Suprapubic skin (tissue), 4 donors: ENCODE results near the gene TLR9. TPM values are rescaled to one million over a fixed set of nuclear protein-coding genes. Genes with fewer than 3 reads are reported as not detected.

ENCODE experiments used
- DNase-seq, 2 donors: peaks; one replicate each; pipeline ENCODE4 v3.0.0-alpha.2; 2019; ENCODE audit warnings: low spot score in 2 of 2
- H3K27ac ChIP-seq: fragments of 200-600 bp; sonication (generic); one replicate; pipeline ENCODE4 v1.5.1; 2019
- H3K27me3 ChIP-seq: fragments of 200-600 bp; sonication (generic); one replicate; pipeline ENCODE4 v1.5.1; 2019
- H3K36me3 ChIP-seq: fragments of 200-600 bp; sonication (generic); one replicate; pipeline ENCODE4 v1.5.1; 2019
- H3K4me1 ChIP-seq: fragments of 200-600 bp; sonication (generic); one replicate; pipeline ENCODE4 v1.5.1; 2019
- H3K4me3 ChIP-seq: fragments of 200-600 bp; sonication (generic); one replicate; pipeline ENCODE4 v1.5.1; 2019; ENCODE audit warnings: mild to moderate bottlenecking
- H3K9me3 ChIP-seq: fragments of 200-600 bp; sonication (generic); one replicate; pipeline ENCODE4 v1.5.1; 2019
- EP300 ChIP-seq: sonication (generic); formaldehyde crosslinking; IDR thresholded peaks from one replicate; pipeline ENCODE4 v1.6.1; 2017; ENCODE audit warnings: antibody characterized with exemption
- POLR2A ChIP-seq, 2 donors: fragments of 450-650 bp; IDR thresholded peaks; one replicate each; pipeline ENCODE4 v1.6.1; 2017; ENCODE audit warnings: antibody characterized with exemption in 2 of 2, mild to moderate bottlenecking in 2 of 2, moderate library complexity in 2 of 2
- POLR2AphosphoS5 ChIP-seq, 3 donors: sonication (generic); formaldehyde crosslinking; IDR thresholded peaks; one replicate each; pipeline ENCODE4 v1.6.1; 2017; ENCODE audit warnings: antibody characterized with exemption in 3 of 3
- WGBS: methylation state at CpG from one replicate; pipeline ENCODE4 v1.1.5; 2018; 5-methylcytosine and 5-hydroxymethylcytosine counted together
- total RNA-seq, 4 donors: library from RNA; depleted of rRNA; stranded (reverse); fragments of >200 nt; gene quantifications; one replicate each; pipeline ENCODE4 v1.1.0, GENCODE V29; 2016
- TF ChIP-seq, protein P1 (sequence below), 2 donors: fragments of 200-600 bp in 1 of 2; fragments of 450-650 bp in 1 of 2; sonication (generic) in 1 of 2; IDR thresholded peaks; one replicate each; pipeline ENCODE4 v1.5.1; 2016 to 2019; ENCODE audit warnings: antibody characterized with exemption in 2 of 2, mild to moderate bottlenecking in 1 of 2, moderate library complexity in 1 of 2

Gene TLR9
- total RNA-seq, 4 donors from 2014 or later = 0.16 TPM; not detected in 3

DNA sequence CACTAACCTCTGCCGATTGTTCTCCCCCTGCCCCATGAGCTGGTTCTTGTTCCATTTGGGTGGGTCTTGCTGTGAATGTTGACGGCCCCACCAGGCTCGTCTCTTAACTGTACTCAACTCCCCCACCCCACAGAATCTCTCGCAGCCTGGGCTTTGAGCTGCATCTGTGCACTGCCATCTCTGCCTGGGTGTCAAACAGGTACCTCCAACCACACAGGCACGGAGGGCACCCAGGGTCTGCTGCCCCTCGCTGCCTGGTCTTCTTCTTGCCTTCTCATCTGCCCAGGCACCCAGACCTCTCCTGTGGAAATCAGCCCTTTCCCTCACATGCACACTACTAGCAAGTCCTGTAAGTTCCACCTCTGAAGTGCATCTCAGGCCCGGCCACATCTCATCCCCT, 10.1 kb downstream of the TLR9 start:
- Histone ChIP-seq H3K36me3 (peaks cover 53% of the 10 kb centered on the region), H3K9me3 (no peaks in the 10 kb centered on the region), H3K27me3 (no peaks in the 10 kb centered on the region), H3K4me3 (no peak overlapping the region), H3K4me1 (peaks cover 45% of the 10 kb centered on the region), H3K27ac (no peak overlapping the region)
- TF ChIP-seq POLR2A (IDR thresholded peaks at IDR 0.05) = no peak
- TF ChIP-seq POLR2AphosphoS5 (IDR thresholded peaks at IDR 0.05) = no peak
- no peak for TF ChIP-seq EP300
- TF ChIP-seq, protein P1, sequence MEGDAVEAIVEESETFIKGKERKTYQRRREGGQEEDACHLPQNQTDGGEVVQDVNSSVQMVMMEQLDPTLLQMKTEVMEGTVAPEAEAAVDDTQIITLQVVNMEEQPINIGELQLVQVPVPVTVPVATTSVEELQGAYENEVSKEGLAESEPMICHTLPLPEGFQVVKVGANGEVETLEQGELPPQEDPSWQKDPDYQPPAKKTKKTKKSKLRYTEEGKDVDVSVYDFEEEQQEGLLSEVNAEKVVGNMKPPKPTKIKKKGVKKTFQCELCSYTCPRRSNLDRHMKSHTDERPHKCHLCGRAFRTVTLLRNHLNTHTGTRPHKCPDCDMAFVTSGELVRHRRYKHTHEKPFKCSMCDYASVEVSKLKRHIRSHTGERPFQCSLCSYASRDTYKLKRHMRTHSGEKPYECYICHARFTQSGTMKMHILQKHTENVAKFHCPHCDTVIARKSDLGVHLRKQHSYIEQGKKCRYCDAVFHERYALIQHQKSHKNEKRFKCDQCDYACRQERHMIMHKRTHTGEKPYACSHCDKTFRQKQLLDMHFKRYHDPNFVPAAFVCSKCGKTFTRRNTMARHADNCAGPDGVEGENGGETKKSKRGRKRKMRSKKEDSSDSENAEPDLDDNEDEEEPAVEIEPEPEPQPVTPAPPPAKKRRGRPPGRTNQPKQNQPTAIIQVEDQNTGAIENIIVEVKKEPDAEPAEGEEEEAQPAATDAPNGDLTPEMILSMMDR (IDR thresholded peaks at IDR 0.05) = no peak
- WGBS = 96% methylated on average over 7 of the region's 7 CpGs
- peak in 1 of 2 donors; percentile 52 for DNase-seq

DNA sequence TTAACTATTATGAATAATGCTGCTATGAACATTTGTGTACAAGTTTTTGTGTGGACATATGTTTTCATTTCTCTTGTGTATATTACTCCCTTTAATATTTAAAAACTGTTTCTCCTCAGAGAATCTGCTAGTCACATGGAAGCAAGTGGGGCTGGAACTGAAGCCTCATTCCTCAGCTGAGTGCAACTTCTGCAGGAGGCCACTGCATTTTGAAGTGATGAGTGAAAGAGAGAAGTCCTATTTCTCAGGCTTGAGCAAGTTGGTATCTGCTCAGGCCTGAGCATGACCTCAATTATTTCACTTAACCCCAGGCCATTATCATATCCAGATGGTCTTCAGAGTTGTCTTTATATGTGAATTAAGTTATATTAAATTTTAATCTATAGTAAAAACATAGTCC, 11.5 kb downstream of the TLR9 start:
- Histone ChIP-seq H3K27ac (no peak overlapping the region), H3K36me3 (peaks cover 68% of the 10 kb centered on the region), H3K9me3 (no peaks in the 10 kb centered on the region), H3K27me3 (no peaks in the 10 kb centered on the region), H3K4me3 (no peak overlapping the region), H3K4me1 (peaks cover 33% of the 10 kb centered on the region)
- no peak for DNase-seq
- TF ChIP-seq POLR2A (IDR thresholded peaks at IDR 0.05) (no peak), EP300 (no peak), POLR2AphosphoS5 (IDR thresholded peaks at IDR 0.05) (no peak)
- TF ChIP-seq, protein P1 (IDR thresholded peaks at IDR 0.05) = no peak

DNA sequence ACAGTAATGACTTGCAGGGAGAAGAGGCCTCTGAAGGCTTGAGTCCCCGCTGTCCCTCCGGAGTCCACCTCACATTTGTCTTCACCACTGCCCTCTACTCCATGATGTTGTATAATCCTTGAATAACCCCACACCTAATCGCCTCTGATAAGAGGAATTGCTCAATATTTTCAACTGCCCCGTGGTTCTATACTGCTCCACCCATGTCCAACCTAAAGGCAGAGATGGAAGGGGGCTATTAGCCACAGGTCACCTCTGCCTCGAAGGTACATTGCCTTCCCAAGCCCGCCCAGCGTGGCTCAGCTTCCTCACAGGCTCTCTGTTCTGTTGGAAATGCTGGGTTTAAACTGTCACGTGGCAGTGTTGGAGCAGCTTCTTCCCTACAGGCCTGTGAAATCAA, 12.4 kb downstream of the TLR9 start:
- no peak for DNase-seq
- H3K36me3 ChIP-seq = peaks cover 77% of the 10 kb centered on the region
- H3K4me1 ChIP-seq = peaks cover 24% of the 10 kb centered on the region
- no peaks in the 10 kb centered on the region for H3K27me3 ChIP-seq
- WGBS = 83% methylated on average over 8 of the region's 8 CpGs
- no peak for TF ChIP-seq POLR2A (IDR thresholded peaks at IDR 0.05)
- no peak for TF ChIP-seq EP300
- TF ChIP-seq, protein P1 (IDR thresholded peaks at IDR 0.05) = no peak
- no peak for TF ChIP-seq POLR2AphosphoS5 (IDR thresholded peaks at IDR 0.05)
- no peak overlapping the region for H3K4me3 ChIP-seq
- H3K9me3 ChIP-seq = no peaks in the 10 kb centered on the region
- H3K27ac ChIP-seq = no peak overlapping the region

DNA sequence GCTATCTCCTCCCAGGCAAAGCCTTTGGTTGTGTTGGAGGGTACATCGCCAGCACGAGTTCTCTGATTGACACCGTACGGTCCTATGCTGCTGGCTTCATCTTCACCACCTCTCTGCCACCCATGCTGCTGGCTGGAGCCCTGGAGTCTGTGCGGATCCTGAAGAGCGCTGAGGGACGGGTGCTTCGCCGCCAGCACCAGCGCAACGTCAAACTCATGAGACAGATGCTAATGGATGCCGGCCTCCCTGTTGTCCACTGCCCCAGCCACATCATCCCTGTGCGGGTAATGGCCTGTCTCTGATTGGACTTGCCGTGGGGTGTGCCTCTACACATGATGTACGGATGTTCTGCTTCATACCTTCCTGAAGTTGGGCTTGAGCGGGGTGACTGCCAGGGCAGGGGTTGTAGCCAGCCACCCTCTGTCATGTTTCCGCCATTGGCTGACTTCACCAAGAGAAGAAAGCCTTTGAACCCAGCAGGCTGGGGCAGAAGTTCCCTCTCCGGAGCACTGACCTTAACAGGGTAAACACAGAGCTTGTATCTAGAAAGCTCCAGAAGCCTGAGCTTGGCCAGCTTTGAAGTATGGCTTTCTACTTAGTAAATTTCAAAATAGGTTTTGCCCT, 14.1 kb downstream of the TLR9 start:
- Histone ChIP-seq H3K4me1 (peaks cover 7% of the 10 kb centered on the region), H3K9me3 (no peaks in the 10 kb centered on the region), H3K27ac (no peak overlapping the region), H3K36me3 (peaks cover 93% of the 10 kb centered on the region), H3K27me3 (no peaks in the 10 kb centered on the region), H3K4me3 (no peak overlapping the region)
- WGBS = 91% methylated on average over 8 of the region's 18 CpGs
- TF ChIP-seq, protein P1 (IDR thresholded peaks at IDR 0.05) = no peak
- TF ChIP-seq EP300 (no peak), POLR2A (IDR thresholded peaks at IDR 0.05) (no peak), POLR2AphosphoS5 (IDR thresholded peaks at IDR 0.05) (no peak)
- DNase-seq = no peak

DNA sequence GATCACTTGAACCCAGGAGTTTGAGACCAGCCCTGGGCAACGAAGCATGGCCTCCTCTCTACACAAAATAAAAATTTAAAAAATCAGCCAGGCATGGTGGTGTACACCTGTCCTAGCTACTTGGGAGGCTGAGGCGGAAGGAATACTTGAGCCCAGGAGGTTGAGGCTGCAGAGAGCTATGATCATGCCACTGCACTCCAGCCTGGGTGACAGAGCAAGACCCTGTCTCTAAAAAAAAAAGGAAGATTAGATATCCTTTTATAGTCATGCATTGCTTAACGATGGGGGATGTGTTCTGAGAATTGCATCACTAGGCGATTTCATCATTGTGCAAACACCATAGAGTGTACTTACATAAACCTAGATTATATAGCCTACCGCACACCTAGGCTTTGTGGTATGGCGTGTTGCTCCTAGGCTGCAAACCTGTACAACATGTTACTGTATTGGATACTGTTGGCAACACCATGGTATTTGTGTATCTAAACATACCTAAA, 14.8 kb downstream of the TLR9 start:
- Histone ChIP-seq H3K27me3 (no peaks in the 10 kb centered on the region), H3K27ac (no peak overlapping the region), H3K36me3 (peaks cover 100% of the 10 kb centered on the region), H3K4me1 (no peaks in the 10 kb centered on the region), H3K4me3 (no peak overlapping the region), H3K9me3 (no peaks in the 10 kb centered on the region)
- WGBS = 89% methylated on average over 6 of the region's 6 CpGs
- no peak for DNase-seq
- TF ChIP-seq EP300 (no peak), POLR2AphosphoS5 (IDR thresholded peaks at IDR 0.05) (peak in 1 of 3 donors; percentile 28)
